CD4-positive, alpha-beta T cell treated with Interleukin-17A for 4 hours (primary cell): Measurements from ENCODE around the gene CASP7.

Source experiments
- DNase-seq: peaks from one replicate; pipeline ENCODE4 v3.0.0-alpha.2; 2020; ENCODE audit warnings: mixed read lengths

Gene CASP7

DNA sequence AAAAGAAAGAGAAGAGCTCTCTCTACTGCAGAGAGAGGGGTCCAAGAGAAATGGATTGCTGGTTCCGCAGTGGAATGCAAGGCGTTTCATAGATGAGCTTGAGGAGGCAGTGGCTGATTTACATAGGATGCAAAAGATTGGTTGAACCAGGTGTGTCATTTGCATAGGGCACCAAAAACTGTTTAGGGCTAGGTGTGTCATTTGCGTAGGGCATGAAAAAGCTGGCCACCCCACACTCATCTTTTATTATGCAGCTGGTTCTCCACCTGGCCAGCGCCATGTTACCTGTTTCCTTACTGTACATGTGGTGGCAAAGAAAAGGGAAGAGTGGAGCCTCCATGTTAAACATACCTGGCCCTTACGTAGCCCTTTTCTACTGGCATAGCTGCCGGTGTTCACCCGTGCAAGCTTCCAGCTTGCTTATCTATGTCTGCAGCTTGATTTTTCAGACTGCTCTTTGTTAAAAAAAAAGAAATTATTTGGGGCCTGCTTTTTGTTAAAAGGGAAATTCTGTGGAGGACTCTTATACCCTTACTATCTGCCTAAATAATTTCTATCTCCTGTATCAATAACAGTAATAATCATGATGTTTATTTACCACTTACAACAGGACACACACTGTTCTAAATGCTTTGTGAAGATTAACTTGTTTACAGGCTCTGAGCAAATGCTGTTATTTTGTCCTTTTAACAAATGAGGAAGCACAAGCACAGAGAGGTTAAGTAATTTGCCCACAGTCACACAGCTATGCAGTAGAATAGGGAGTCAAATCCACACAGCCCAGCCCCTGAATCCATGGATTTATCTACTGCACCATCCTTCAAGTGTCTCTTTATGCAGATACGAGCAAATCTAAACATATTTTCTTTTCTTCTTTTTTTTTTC is 33.3 kb downstream of the CASP7 start:
- DNase-seq, result no peak

DNA sequence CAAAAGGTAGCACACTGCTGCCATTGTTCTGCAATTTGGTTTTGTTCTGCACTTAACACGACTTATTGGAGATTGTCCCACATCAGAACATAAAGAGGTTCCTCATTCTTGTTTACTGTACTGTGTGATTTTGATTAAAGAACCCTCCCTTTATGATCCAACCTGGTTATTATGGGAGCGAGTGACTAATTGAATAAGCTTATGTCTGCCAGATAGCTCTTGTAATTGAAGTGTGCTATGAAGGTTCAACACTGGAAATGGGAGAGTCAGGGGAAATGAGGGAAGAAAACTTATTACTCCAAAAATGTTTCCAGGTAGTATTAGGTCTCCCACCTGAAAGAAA is 33.9 kb downstream of the CASP7 start:
- DNase-seq, result no peak

DNA sequence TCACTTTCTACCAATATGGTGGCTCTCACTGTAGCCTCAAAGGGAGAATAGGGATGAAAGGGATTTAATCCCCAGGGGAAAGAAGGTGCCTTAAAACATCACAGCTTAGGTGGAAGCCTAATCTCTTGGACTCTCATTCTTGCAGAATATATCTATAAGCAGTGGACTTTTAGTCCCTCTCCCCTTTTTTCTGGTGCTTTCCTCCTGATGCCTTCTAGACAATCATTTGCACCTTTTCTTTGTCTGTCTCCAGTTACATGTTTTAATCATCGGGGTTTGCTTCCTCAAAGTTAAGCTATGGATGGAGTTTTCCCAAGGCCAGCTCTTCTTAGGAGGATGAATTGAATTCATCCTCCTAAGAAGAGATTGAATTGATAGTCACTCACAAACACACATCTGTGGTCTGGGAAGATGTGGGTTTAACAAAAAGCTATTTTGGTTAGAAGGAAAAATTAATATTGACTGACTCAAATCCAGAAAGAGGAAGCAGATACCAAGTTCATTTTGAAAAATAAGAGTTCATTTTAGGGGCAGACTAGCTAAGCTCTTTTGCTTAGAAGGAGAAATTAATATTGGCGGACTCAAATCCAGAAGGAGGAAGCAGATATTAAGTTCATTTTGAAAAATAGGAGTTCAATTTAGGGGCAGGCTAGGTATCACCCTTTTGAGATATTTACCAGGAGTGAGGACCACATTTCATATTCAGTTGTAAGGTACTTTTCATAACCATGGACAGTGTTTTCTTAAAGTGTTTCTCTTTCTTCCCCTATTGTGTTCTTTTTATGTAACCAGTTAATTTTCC is 36.6 kb downstream of the CASP7 start:
- no peak for DNase-seq

DNA sequence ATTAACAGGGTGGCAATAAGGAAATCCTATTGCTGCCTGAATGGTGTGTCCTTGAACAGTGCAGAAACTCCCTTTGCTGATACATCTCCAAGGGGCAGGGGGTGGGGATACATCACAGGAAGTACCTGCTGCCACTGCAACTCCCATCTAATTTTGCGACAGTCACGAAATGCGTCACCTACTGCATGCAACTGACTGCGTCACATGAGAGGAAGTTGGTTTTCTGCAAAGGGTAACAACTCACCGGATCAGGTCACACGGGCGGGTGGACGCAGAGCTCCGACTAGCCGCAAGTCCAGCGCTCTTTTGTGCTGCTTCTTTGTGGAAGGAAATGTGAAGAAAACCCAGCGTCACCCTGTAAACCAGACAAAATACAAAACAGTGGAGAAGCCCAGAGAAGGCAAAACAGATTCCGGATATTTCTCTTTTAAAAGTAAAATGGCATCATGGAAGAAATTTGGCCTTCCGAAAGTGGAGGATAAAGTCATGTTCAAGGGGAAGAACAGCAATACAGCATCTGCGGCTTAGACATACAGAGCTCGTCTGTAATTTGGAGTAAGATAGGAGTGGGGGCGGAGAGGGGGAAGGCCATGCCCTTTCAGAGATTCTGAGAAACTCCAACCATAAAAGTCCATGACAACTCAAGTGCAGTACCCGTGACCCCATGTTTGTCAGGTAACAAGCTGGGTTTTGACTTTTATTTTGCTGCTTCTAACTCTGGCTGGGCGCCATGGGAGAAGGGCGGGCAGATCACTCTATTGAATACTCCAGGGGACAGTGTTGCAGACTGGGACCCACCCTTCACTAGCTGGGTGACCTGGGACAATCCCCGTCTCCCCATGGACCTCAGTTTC is 39.5 kb downstream of the CASP7 start:
- DNase-seq, result no peak

DNA sequence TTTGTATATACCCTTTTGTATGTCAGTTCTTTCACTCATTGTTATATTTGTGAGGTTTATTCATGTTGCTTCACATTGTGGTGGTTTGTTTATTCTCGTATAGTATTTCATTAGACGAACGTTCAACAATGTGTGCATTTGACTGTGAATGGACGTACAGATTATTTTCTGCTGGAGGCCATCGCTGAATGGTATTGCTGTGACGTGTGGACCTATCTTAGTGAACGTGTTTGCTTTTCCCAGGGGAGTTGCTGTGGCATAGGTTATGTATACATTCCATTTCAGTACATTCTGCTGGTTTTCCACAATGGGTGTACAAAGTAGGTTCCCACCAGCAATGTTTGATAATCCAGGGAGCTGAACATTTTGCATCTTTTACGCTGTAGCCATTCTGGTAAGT is 40.7 kb downstream of the CASP7 start:
- no peak for DNase-seq

DNA sequence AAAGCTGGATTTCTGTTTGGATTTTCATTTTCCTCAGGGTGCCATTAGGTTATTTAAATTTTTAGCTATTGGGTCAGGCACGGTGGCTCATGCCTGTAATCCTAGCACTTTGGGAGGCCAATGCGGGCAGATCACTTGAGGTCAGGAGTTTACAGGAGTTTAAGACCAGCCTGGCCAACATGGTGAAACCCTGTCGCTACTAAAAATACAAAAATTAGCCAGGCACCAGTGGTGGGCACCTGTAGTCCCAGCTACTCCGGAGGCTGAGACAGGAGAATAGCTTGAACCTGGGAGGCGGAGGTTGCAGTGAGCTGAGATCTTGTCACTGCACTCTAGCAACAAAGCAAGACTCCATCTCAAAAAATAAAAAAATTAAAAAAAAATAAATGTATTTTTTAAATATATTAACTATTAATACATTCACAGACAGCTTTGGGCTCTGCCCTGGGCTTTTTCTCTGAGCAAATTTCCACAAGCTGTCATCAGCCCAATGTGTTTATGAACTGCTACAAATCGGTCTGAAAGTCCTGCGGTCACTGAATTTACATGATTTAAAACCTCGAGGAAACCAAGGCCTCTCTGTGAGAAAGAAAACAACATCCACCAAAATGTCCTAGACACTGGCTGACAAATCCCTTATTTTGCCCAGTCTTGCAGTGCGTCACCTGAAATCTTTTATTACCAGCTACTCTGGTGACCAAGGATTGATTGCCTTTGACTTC is 52.6 kb downstream of the CASP7 start:
- DNase-seq, result no peak

DNA sequence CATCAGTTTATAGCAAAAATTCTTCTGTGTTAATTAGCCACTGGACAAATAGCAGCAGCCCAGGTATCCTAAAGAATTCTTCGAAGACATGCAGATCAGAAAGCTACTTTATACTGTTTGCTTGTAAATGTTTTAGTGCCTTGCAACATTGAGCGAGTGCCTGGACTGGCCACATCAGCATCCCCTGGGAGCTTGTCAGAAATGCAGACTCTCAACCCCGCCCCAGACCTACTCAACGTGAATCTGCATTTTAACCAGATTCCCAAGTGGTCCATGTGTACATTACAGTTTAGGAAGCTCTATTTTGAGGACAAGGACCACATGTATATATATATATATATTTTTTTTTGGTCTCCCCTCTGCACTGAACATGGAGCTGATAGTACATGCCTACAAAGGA is 53.3 kb downstream of the CASP7 start:
- no peak for DNase-seq

DNA sequence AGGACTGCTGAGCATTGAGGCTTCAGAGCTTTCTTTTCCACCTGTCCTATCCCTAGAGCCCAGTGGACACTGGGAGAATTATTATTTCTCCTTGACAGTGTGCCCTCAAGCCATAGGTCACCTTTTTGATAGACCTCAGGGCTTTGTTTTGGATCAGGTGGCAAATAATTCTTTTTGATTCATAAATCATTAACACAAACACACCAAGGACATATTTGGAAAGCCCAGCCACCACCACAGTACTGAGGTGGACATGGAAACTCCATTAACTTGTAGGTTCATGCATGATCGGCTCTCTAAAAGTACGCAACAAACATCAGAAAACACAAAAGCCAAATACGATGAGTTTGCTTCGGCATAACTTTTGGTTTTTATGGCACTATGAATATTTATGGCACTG is 53.9 kb downstream of the CASP7 start:
- DNase-seq, result no peak

DNA sequence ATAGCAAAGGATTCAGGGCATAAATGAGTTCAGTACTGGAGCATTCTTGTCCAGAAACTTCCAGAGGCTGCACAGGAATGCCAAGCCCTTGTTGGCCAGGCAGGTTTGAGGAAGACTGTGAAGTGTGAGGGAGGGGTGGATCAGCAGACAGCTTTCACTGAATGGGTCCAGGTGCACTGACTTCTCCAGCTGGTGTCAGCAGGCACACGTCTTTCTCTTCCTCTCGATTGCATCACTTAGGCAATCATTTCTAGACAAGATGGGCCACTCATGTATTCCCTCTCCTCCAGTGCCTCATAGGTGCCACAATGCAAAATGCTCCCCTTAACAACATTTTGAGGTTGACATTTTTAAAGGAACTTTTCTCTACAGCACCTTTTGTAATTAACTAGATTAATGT is 56.2 kb downstream of the CASP7 start:
- DNase-seq, result no peak

DNA sequence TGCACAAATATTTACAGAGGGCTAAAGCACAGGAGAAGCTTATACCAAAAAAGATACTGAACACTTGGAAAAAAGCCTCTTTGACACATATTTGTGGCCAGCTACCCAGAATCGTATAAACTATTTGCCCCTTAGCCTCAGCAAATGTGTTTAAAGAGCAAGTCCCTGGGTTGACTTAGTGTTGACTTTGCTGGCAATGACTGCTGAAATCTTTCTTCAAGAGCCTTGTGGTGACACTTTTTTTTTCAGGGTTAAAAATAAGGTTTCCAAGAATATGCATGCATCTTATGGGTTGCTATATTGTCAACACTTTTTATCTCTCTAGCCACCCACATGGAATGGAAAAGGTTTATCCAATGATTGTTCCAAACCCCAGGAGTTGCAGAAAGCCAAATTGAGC is 56.9 kb downstream of the CASP7 start:
- no peak for DNase-seq

DNA sequence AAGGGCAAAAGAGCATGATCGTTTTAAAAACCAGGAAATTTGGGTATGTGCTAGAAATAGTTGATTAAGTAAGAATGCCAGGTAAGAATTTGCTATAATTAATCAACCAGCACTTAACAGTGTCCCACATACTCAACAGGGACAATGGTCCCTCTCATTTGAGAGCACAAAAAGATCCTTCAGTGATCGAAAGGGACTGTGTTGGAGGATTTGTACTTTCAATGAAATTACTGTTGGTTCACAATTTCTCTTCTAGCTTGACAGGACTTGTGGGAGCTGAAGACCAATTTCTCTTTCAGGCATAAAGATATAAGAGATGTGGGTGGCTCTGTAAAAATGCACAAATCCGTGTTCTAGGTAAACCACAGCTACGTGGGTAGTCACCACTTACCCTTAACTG is 59.3 kb downstream of the CASP7 start:
- no peak for DNase-seq

DNA sequence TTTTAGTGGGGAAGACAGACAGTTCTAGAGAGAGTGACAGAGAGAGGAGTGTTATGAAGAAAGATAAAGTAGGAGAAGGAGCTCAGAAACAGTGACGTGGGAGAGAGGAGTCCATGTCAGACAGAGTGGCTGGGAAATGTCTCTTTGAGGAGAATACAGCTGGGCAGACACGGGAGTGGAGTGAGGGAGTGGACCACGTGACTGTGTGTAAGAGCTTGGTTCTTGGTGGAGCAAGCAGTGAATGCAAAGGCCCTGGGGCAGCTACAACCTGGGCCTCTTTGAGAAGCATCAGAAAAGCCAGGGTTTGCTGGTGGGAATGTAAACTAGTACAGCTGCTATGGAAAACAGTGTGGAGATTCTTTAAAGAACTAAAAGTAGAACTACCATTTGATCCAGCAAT is 59.9 kb downstream of the CASP7 start:
- no peak for DNase-seq

DNA sequence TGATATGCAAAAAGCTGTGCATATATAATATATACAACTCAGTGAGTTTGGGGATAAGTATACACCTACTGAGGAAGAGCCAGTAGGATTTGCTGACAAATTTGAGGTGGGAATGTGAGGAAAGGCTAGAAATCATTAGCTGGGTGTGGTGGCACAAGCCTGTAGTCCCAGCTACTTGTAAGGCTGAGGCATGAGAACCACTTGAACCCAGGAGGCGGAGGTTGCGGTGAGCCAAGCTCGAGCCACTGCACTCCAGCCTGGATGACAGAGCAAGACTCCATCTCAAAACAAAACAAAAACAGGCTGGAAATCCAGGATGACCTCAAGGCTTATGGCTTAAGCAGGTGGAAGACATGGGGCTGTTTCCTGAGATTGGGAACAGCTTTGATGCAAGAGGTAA is 61.1 kb downstream of the CASP7 start:
- no peak for DNase-seq

DNA sequence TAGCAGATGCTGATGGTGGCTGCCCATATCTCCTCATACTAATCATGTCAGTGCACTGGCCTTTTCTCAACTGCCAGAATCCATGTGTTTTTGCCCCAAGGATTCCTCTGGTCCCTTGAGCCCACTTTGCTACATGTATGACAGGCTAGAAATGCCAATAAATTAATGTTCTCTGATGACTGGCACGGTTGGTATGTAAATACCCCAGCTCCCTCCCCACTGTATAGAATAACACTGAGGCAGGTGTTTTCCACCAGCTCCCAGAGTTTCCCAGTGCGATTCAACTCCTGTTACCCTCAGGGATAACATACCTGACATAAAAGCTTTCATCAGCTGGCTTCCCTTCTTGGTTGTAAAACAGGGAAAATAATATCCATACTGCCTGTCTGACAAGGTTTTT is 62.8 kb downstream of the CASP7 start:
- no peak for DNase-seq

DNA sequence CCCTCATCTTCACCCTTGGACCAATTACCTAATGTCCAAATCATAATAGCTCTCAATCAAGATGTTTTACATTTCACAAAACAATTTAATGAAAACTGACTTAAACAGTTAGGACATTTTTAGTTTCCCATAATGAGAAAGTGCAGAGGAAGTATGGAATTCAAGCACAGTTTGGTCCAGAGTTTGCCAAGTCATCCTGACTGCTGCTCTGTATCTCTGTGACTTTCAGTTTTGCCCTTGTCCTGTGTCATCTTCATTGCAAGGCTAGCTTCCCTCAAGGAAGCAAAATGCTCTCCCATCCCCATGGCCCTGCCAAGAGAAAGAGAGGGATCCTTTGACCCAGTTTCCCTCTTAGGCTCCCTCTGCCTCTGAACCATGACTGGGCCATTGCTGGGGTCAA is 63.9 kb downstream of the CASP7 start:
- no peak for DNase-seq

DNA sequence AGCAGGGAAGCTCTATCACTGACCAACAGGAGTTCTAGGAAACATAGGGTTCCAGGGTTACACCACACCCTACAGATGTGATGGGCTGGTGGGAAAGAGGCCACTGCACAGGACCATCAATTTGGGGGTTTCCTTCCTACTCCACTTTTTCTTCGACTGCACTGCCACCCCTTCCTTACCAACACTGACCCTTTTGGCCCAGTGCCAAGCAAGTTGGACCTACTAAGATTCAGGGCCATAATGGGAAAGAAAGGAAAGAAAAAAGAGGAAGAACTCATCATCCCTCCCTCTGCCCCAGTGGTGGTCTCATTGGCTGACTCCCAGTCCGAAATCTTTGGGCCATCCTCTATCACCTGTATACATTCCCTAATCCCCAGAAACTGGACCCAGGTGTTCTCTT is 65.7 kb downstream of the CASP7 start:
- no peak for DNase-seq

DNA sequence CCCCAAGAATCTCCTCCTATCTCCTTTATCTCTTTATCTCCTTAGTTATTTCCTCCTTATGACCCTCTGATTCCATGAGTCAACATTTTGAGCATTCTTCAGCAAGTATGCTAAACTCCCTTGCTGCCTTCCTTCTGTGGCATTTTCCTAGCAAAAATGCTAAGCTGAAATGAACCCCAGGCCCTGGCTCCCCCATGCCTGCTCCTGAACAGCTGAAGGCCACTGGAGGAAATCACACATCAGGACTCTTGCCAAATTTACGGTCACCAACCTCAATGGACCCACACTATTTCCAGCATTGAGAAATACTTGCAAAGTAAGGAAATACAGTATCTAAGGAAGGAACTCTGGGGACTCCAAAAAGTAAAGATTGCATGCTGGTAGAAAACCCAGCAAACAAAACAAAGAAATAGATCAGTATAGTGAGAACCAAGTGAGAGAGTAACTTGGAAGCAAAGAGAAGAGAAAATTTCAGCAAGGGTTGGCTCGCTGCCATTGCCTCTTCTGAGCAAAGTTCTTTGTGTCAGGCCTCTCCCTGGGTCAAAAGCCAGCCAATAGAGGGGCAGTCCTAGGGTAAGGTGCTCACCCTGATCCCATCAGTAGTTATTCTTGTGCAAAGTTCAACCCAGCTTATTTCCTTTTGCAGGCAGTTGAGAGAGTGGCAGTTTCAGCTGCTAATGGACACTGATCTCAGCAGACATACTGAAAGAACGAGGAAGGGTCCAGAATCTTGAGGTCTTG is 66.7 kb downstream of the CASP7 start:
- DNase-seq, result no peak

DNA sequence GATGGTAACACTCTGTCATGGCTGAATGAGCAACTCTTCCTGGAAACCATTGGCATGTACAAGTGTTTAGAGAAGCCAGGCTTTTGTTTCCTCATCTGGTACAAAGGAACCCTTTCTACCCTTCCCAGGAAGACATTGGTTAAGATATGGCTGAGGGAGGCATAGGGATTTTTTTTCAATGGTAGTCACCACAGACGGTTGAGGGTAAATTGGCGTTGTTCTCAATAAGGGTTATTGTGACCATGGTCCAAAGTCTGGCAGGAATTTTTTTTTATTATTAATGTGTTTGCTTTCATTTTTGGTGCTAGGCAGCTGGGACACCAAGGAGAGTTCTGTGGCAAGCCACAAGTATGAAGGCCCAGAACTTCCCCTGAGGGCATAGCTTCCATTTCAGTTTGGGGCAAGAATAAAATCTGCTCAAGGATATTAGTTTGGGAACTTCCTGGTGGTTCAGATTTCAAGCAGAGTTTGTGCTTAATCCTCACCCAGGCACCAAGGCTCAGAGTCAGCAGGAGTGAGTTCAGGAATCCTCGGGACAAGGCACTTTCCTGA is 71.5 kb downstream of the CASP7 start, which contains the start of gene PLEKHS1:
TSS of gene PLEKHS1 (plus strand) at position 502 of the 552 bp plus-strand sequence. CDS start 3,596 bp downstream, outside the sequence.
- DNase-seq, result no peak

DNA sequence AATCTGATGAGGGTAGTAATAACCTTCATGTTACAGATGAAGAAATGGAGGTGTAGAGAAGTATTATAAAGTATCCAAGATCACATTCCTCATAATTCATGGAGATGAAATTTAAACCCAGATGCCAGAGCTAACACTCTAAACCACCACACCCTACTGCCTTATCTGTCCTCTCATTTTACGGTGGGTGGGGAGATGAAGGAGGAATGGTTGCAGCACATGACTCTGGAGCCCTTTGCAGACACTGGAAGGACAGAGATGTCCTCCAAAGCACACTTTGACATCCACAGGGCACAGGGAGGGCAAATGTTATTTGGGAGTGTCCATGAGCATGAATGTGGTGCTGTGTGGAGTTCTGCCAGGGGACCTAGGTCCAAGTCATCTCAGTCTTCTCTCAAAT is 72.8 kb downstream of the CASP7 start:
- no peak for DNase-seq

DNA sequence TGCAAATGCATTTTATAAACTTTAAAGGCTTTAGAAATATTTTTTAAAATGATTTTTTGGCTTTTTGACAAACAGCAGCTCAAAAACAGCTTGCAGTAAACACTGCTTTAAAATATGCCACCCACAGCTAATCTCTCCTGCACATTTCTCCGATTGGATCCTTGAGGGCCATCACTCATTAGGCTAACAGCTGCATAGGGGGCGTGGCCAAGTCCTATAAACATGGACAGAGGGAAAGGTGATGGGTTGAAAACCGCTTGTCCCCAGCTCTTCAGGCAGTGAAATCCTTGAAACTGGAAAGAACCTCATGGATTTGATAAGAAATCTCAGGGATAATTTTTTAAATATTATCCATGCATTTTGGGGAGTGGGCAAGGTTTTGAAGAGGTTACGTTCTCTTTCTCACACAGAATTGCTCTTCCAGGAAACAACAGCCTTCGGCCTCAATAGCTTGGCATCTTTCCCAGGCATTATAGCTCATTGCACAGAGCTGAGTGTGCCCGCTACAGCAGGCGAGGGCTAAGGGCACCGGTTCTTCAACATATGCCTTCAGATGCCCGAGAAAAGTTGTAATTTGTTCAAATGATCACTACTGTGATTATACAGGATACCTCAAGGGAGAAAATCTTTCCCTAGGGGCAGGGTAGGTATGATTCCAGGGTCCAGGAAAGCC is 73.4 kb downstream of the CASP7 start:
- DNase-seq, result no peak

DNA sequence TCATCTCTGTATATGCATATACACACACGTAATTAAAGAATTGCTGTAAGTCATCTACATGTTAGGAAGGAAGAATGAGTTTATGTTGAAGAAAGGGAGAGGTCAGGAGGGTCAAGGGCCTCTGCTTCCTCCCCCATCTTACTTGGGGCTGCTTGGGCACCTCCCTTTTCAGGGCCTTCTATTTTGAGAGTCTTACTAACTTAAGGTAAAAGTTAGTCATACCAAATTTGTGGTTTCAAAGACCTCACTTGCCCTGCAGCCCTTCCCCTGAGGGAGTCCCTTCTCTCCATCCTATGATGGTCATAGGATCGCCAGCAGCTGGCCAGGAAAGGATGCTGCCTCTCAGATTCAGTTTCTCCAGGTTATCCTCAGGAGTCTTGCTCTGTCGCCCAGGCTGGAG is 74.4 kb downstream of the CASP7 start:
- no peak for DNase-seq
